ENCODE measurements around the gene ANKRD1.
A peak's percentile ranks its signal among the peaks of the same experiment; 100 is the strongest.

Gene ANKRD1

GRCh38 chr10:90914992-90915765 lies 5.7 kb downstream of the ANKRD1 start:
- no peak for DNase-seq (ENCODE audit: extremely low spot score)
- ChIA-PET POLR2A (no interaction called here), CTCF (interaction anchor here (1.3 to 7.0 kb wide), 3 partner anchors 26 to 336 kb away, joined by 3 to 39 read pairs (median 5); no protein-coding TSS in a partner anchor)
- TF ChIP-seq CTCF (IDR thresholded peaks at IDR 0.05; ENCODE audit: control extremely low read depth, extremely low read depth, low read depth, missing control alignments): no peak

GRCh38 chr10:90913774-90914420 lies 7.0 kb downstream of the ANKRD1 start:
- no peak for DNase-seq (ENCODE audit: extremely low spot score)
- ChIA-PET POLR2A (no interaction called here), CTCF (interaction anchor here (1.3 to 7.0 kb wide), 5 partner anchors 11 to 337 kb away, joined by 3 to 113 read pairs (median 23); no protein-coding TSS in a partner anchor)

GRCh38 chr10:90912854-90913479 lies 7.9 kb downstream of the ANKRD1 start:
- ChIA-PET POLR2A (no interaction called here), CTCF (interaction anchor here (2.0 to 5.7 kb wide), 14 partner anchors 8 to 484 kb away, joined by 5 to 113 read pairs (median 15); partner anchors contain the start of gene ANKRD1)
- TF ChIP-seq CTCF (IDR thresholded peaks at IDR 0.05; ENCODE audit: control extremely low read depth, extremely low read depth, low read depth, missing control alignments): no peak

More at GRCh38 chr10:90913774-90914420, 7.0 kb downstream of the ANKRD1 start:
- no peak for TF ChIP-seq CTCF (IDR thresholded peaks at IDR 0.05; ENCODE audit: control extremely low read depth, extremely low read depth, low read depth, missing control alignments)

DNA sequence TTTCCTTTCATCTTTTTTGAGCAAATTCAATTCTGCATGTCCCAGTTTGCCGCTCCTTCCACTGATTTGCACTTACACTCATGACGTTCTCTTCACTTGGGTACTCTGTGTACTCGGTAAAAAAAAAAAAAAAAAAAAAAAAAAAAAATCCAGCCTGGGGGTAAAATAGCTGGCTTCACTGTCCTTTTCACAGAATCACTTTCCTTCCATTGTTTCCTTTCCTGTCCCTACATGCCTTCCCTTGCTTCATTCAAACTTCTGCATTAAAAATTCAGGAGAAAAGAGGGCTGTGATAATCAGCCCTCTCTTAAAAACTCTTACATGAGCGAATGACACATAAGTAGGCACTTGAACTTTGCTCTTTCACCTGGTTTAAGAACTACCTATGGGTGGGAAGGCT lies 8.7 kb downstream of the ANKRD1 start:
- DNase-seq (ENCODE audit: extremely low spot score): no peak
- TF ChIP-seq CTCF (IDR thresholded peaks at IDR 0.05; ENCODE audit: control extremely low read depth, extremely low read depth, low read depth, missing control alignments): no peak
- POLR2A ChIA-PET: interaction anchor here (0.5 to 0.6 kb wide), 3 partner anchors 297 to 384 kb away, joined by 3 to 6 read pairs (median 4); no protein-coding TSS in a partner anchor
- CTCF ChIA-PET: interaction anchor here (0.6 to 5.7 kb wide), 60 partner anchors 9 to 1001 kb away, joined by 3 to 113 read pairs (median 4); partner anchors contain the start of gene ANKRD1

More at GRCh38 chr10:90912854-90913479, 7.9 kb downstream of the ANKRD1 start:
- no peak for DNase-seq (ENCODE audit: extremely low spot score)

GRCh38 chr10:90911133-90912051 lies 9.5 kb downstream of the ANKRD1 start:
- ChIA-PET CTCF (interaction anchor here (0.6 to 5.7 kb wide), 67 partner anchors 8 to 1002 kb away, joined by 3 to 113 read pairs (median 4); partner anchors contain the start of gene ANKRD1), POLR2A (interaction anchor here (0.5 to 0.6 kb wide), 2 partner anchors 385 to 984 kb away, joined by 3 to 6 read pairs; no protein-coding TSS in a partner anchor)
- peak; percentile 53 for DNase-seq (ENCODE audit: extremely low spot score)
- TF ChIP-seq CTCF (IDR thresholded peaks at IDR 0.05; ENCODE audit: control extremely low read depth, extremely low read depth, low read depth, missing control alignments): peak; percentile 71
